NCI-H1417 (cell line): ENCODE results near the gene TAS2R30.
A peak's percentile ranks its signal among the peaks of the same experiment; 100 is the strongest.

Source experiments
- DNase-seq, 3 experiments: peaks; one replicate each; lab custom pipeline; 2025; lab: John Stamatoyannopoulos, UW

Gene TAS2R30, protein sequence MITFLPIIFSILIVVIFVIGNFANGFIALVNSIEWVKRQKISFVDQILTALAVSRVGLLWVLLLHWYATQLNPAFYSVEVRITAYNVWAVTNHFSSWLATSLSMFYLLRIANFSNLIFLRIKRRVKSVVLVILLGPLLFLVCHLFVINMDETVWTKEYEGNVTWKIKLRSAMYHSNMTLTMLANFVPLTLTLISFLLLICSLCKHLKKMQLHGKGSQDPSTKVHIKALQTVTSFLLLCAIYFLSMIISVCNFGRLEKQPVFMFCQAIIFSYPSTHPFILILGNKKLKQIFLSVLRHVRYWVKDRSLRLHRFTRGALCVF

DNA sequence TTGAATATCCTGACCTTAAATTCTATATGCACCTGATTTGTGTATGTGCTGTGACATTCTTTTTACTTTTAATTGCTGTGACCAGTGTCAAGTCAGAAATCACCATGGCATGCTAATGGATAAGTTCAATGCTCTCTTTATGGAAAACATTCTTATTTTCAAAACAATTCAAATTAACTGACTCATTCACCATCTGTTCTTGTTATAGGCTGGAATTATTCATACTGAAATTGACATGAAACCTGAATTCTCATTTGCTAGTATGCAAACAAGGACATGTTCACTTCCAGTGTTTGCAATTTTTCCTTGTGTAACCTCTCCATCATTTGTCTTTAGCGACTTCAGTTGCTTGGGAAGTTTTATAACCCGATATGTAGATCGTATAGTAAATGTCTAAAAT lies at the start of gene TAS2R30:
TSS of gene TAS2R30 (minus strand) at position 340 of the 400 bp plus-strand sequence. CDS start 400 bp downstream, outside the sequence.
- no peak for DNase-seq

DNA sequence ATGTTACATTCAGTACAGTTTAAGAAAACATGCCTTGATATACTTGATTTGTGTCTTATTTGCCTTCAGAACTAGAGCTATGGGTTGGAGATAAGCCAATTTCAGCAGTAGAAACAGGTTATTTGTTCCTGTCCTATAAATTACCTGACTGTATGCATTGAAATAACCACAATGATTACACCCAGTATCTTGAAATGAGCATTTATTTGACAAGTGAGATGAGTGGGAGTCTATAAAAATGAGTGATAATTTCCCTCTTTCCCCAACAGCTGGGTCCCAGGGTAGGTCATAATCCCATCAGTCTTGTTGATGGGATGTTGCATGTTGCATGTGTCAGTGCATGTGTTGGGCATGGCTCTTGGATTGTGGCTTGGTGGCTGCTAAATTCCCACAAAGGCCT lies 48.6 kb upstream of the TAS2R30 start:
- DNase-seq = peak in 1 of 3 experiments; percentile 68

DNA sequence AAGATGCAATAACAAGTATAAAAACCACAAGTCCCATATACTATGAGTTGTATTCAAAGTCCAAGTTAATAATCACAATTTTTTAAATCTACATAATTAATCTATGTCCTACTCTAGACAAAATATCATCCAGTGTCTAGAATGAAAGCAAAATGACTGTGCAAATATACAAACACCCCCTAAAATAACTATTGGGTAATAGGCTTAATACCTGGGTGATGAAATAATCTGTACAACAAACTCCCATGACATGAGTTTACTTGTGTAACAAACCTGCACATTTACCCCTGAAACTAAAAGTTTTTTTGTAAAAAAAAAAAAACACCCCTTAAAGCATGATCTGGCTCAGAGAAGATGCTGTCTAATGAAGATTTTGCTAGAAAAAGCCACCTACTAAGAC lies 48.1 kb upstream of the TAS2R30 start:
- DNase-seq = no peak

GRCh38 chr12:11178250-11178649 lies 43.8 kb upstream of the TAS2R30 start:
- no peak for DNase-seq

DNA sequence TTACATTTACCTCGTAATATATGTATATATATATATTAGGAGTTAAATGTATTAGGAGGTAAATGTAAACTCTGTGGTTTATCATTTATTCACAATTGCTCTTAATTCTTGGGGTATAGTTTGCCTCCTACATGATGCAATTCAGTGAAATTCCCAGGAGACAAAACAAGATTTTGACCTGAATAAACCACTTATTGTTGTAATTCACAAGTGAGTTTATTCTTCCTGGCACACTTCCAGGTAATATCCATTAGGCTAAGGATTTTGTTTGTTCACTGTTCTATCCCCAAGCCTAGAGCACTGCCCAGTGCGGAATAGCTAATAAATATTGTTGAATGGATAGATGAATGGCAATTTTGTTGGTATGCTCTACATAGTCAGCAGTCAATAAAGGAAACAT lies 39.6 kb upstream of the TAS2R30 start:
- DNase-seq = peak in 2 of 3 experiments; percentile 17 to 79

DNA sequence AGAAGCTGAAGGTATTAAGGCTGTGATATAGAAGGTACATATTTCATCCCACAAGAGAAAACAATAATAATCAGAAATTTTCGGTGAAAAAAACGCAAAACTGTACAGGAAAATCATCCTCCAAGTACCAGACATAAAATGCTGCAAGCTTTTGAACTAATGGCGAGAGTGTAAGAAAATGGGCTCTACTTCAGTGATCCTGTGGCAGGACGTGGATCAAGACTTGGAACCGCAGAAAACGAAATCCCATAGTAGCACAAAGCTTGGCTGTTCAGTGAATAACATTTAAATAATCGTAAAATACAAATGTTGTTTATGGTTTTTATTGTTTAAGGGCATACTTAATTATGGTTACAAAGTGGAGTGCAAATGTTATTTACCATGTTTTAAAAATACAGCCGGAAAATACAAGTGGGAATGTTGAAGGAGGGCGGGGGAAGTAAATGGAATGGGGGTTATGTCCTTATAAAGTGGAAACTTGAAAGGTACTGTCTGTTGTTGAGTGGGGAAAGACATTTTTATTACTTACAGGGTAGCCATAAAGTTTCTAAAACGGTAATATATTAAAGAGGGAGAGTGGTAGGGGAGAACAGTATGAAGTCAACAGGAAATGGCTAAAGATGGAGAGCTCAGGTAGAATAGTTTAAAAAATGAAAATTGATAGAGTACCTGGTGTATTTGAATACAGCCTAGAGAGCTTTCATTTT lies 37.7 kb upstream of the TAS2R30 start:
- DNase-seq = peak; percentile 37 to 90 (median 64)

DNA sequence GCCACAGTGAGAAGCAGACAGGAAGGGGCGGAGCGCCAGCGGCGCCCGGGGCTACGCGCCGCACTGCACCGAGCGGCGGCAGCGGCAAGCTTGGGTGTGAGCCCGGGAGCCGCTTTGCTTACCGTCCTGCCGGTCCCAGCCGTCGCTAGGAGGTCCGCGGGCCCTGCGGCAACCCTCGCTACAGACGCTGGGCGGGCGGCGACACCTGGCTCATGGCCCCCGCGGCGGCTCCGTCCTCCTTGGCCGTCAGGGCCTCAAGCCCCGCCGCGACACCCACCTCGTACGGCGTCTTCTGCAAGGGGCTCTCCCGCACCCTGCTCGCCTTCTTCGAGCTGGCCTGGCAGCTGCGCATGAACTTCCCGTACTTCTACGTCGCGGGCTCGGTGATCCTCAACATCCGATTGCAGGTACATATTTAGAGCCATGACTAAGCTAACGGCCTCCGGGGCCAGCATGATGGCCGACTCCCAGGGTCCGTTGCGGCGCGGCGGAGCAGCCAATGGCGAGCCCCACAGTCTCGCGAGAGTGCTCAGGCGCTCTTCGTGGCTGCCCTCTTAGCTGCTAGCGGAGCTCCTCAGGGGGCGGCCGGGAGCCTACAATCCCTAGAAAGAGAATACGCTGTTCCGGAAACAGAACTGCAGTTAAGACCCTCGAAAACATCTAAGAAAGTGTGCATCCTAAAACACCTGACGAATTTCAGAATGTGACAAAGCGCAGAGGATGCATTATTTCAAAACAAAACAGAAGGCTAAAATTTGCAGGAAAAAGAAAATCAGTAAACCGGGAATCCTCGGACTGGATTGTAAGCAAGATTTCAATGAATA lies 36.9 kb upstream of the TAS2R30 start, which contains the start of gene SMIM10L1:
TSS of gene SMIM10L1 (plus strand) at position 50 of the 824 bp plus-strand sequence. CDS start at position 213, 163 bp downstream.
- DNase-seq = peak; percentile 94 to 98 (median 96)

- DNase-seq = no peak
Measured at GRCh38 chr12:11170810-11171144, 36.3 kb upstream of the TAS2R30 start.

DNA sequence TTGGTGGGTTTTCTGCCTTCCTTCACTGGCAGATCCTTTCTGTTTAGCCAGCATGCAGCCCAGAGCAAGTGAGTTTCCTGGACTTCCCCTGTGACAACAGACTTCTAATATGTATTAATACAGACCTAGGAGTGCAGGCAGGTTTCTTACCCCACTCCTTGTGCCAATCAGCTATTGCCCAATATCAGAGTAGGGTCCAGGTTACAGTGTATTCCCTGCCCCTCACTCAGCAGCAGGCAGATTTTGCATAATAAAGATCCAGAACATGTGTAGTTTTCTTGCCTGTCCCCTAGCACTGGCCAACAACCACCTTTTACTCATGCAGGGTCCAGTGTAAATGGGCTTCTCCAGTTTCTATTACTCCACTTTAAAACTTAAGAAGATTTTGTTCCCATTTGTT lies 31.9 kb upstream of the TAS2R30 start:
- no peak for DNase-seq

GRCh38 chr12:11164384-11164783 lies 29.9 kb upstream of the TAS2R30 start:
- no peak for DNase-seq

- DNase-seq = peak in 1 of 3 experiments; percentile 6
Measured at GRCh38 chr12:11162502-11162901, 28.1 kb upstream of the TAS2R30 start.

DNA sequence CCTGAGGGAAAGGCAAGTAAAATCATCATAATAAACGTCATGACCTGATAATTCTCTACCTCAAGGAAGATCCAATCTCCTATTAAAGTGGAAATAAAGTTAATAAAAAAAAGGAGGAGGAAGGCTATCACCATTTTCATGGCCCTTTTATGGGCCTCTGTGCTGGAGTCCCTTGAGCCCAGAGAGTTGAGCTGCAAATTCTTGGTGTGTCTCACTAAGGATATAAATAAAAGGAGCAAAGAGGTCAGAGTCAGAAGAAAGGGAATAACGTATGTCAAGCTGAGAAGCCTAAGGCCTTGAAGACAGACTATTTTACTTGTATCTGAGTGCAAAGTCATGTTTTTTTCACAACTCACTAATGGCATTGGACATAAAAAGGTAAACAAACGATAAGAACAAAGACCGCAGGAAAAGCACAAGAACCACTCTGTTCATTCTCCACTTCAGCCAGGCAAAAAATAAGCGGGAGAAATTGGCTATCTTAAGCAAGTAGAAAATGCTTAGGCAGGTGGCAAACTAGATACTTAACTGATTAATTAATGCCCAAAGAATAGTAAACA lies 24.5 kb upstream of the TAS2R30 start:
- no peak for DNase-seq

GRCh38 chr12:11154400-11154925 lies 20.0 kb upstream of the TAS2R30 start:
- DNase-seq = no peak

DNA sequence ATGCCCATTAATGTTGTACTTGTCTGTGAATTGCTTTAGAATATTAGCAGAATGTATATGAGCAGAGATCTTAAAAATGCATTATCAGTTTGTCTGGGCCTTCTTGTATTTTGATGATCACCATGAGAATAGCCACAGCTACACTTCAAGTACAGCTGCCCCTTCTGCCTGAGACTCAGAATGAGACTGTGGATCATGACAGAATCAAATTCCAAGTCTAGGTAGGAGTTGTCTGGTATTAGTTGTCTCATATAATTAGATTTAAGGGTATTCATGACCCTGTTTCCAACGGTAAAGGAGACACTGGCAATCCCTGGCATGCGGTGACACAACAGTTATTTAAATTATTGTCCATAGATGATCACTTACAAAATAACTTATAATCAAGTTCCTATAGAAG lies 18.3 kb upstream of the TAS2R30 start:
- no peak for DNase-seq

GRCh38 chr12:11150832-11151231 lies 16.4 kb upstream of the TAS2R30 start:
- no peak for DNase-seq

DNA sequence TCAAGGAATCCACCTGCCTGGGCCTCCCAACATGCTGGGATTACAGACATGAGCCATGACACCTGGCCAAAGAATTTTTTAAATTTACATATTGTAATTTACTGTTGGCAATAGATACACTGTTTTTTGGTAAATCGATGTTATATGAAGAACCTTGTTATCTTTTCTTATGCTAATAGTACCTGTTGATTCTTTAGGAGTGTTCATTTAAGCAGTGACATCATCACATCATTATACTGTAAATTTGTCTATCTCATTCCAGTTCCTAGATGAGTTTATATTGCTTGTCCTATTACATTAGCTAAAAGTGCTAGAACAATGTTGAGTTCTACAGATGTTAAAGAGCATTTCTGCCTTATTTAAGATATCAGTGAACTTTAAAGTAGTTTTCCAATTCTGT lies 13.0 kb upstream of the TAS2R30 start:
- DNase-seq = no peak

GRCh38 chr12:11144297-11144696 lies 9.9 kb upstream of the TAS2R30 start:
- DNase-seq = no peak

DNA sequence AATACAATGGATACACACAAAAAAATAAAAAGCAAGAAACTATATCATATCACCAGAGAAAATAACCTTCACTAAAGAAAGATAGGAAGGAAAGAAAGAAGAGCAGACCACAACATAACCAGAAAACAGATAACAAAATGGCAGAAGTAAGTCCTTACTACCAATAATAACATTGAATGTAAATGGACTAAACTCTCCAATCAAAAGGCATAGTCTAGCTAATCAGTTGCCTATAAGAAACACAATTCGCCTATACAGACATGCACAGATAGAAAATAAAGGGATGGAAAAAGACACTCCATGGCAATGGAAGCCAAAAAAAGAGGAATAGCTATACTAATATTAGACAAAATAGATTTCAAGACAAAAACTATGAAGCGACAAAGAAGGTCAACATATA lies 8.9 kb upstream of the TAS2R30 start:
- no peak for DNase-seq

GRCh38 chr12:11136075-11136474 lies 1.6 kb upstream of the TAS2R30 start:
- no peak for DNase-seq

GRCh38 chr12:11133816-11134215 lies 628 bp downstream of the TAS2R30 start:
- no peak for DNase-seq

DNA sequence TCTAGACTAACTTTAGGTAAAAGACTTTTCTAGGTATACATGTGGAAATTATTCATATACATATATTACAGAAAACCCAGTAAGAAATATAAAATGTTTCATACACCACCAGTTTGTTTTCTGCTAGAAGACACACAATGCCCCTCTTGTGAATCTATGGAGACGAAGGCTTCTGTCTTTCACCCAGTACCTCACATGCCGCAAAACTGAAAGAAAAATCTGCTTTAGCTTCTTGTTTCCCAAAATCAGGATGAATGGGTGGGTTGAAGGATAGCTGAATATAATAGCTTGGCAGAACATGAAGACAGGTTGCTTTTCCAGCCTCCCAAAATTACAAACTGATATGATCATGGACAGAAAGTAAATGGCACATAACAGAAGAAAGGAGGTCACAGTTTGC lies 1.3 kb downstream of the TAS2R30 start:
- DNase-seq = no peak

DNA sequence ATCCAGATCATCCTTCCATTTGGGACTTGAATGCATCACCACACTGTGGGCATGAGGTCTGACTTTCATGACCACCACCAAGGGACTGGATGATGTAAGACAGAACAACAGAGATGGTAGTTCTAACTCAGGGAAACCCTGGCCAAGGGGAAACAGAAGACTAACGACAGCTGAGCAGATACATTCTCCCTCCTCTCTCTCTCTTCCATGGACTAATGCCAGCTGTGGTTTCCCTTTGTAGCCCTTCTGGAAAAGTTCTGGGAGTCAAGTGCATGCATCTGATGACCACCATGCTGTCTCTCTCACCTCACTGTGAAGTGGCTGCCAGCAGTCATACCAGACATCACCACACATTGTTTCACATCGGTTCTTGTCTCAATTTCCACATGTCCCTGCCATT lies 3.4 kb downstream of the TAS2R30 start:
- DNase-seq = no peak
